ENCODE data around the gene PRPH2. TPM values are rescaled to one million over a fixed set of nuclear protein-coding genes. Genes with fewer than 3 reads are reported as not detected.
"Not testable (repeated sequence)": the region's sequence is repeated elsewhere in the genome, so short reads cannot be mapped to it uniquely, and the experiment has no call there.

The PRPH2 gene
- total RNA-seq, 1 donor from 2014 or later, result 0.13 TPM

DNA sequence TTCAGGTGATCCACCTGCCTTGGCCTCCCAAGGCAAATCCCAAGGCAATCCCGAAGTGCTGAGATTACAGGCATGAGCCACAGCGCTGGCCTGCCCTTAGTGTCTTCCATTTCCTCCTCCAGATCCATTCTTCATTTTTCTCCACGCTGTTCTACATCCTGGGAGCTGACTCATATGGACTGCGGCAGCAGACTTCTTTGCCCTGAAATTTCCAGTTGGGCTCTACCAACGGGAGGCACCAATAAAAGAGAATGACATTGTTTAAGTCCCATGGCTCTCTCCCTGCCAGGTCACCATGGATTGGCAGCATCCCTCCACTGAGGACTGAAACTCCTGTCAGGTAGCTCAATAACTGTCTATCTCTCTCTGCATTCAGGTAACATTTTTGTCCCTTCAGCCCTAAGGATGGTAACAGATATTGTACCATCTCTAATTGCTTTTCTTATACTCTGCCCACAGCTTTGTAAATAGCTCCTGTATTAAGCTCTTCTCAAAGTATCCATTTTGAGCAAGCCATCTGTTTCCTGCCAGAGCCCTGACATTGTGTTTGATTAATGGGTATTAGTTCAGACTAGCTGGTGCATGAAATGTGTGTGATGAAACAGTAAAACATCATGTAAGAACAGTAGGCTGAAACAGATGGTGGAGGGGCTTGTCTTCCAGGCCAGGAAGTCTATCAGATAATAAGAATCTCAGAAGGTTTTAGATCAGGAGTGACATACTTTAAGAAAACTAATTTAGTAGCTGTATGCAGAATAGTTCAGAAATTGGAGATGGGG lies 19.9 kb upstream of the PRPH2 start:
- peak; percentile 66 for DNase-seq (ENCODE audit: low read depth, low spot score)

DNA sequence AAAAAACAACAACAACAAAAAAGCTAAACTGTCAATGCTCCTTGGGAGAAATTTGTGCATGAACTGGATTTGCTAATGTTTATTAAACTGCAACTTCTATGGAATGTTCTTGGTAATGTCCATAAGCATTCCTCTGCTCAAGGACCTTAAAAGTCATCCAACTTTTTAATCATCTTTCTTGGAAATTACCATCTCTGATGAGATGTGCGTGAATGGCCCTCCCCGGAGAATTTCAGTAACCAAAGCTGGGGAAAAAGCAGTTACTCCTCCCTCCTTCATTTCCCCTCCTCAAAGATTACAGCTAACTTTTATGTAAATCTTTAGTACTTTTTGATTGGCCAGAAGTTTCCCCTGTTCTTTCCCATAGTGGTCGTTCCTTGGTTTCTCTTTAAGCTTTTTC lies 18.3 kb upstream of the PRPH2 start:
- DNase-seq (ENCODE audit: low read depth, low spot score), result no peak

DNA sequence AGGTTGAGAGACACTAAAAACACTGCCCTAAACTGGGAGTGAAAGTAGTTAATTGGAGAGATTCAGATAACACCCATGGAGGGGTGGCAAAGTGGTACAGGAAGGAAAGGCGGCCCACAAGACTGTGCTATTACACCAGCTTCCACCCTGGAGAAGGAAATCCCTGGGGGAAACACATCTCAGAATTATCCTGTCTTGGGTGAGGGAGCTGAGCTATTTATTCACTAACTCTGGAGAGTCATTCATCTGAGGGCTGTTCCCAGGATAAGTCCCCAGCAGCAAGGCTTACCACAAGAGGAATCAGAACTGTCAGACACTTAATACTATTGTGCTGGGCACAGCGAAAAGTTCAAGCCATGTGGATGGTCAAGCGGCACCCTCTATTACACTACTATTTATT lies 13.6 kb upstream of the PRPH2 start:
- DNase-seq (ENCODE audit: low read depth, low spot score), result no peak

DNA sequence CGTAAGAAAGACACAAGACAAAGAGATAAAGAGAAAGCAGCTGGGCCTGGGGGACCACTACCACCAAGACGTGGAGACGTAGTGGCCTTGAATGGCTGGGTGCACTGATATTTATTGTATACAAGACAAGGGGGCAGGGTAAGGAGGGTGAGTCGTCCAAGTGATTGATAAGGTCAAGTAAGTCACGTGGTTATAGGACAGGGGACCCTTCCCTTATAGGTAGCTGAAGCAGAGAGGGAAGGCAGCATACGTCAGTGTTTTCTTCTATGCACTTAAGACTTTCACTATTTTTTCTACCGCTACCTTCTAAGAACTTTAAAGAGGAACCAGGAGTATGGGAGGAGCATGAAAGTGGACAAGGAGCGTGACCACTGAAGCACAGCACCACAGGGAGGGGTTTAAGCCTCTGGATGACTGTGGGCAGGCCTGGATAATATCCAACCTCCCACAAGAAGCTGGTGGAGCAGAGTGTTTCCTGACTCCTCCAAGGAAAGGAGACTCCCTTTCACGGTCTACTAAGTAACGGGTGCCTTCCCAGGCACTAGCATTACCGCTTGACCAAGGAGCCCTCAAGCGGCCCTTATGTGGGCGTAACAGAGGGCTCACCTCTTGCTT lies 11.6 kb upstream of the PRPH2 start:
- not testable (repeated sequence) for DNase-seq (ENCODE audit: low read depth, low spot score)

DNA sequence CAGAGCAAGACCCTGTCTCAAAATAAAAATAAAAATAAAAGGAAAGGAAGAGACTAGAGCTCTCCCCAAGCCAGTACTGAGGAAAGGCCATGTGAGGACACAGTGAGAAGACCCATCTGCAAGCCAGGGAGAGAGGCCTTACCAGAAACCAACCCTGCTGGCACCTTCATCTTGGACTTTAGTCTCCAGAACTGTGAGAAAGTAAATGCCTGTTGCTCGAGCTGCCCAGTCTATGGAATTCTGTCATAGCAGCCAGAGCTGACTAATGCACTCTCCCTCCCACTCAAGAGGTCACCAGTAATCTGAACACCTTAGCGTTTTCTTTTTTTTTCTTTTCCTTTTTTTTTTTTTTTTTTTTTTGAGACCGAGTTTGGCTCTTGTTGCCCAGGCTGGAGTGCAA lies 7.3 kb upstream of the PRPH2 start:
- no peak for DNase-seq (ENCODE audit: low read depth, low spot score)

DNA sequence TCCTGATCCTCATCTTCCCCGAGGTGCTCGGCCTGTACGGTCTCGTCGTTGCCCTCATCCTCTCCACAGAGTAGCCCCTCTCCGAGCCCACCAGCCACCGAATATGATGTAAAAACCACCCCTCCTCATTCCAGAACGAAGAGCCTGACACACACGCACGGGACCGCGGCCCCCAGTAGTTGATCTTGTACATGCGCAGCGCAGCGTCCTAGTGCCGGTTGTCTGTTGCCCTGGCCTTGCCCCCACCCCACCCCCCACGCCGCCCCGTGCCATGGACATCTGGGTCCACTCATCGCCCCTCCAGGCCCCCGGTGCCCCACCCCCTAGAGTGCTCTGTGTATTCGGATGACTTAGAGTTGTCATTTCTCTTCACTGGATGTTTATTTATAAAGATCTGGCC lies 5.2 kb upstream of the PRPH2 start:
- DNase-seq (ENCODE audit: low read depth, low spot score), result no peak

DNA sequence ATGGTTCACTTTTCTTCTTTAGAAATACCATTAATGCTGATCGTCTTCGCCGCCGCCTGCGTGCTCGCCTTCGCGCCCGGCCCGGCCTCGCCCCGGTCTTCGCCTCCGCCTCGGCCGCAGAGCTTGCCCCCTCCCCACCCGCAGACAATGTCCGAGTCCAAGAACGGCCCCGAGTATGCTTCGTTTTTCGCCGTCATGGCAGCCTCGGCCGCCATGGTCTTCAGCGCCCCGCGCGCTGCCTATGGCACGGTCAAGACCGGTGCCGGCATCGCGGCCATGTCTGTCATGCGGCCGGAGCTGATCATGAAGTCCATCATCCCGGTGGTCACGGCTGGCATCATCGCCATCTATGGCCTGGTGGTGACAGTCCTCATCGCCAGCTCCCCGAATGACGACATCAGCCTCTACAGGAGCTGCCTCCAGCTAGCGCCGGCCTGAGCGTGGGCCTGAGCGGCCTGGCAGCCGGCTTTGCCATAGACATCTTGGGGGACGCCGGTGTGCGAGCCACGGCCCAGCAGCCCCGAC lies 4.8 kb upstream of the PRPH2 start:
- DNase-seq (ENCODE audit: low read depth, low spot score), result no peak

DNA sequence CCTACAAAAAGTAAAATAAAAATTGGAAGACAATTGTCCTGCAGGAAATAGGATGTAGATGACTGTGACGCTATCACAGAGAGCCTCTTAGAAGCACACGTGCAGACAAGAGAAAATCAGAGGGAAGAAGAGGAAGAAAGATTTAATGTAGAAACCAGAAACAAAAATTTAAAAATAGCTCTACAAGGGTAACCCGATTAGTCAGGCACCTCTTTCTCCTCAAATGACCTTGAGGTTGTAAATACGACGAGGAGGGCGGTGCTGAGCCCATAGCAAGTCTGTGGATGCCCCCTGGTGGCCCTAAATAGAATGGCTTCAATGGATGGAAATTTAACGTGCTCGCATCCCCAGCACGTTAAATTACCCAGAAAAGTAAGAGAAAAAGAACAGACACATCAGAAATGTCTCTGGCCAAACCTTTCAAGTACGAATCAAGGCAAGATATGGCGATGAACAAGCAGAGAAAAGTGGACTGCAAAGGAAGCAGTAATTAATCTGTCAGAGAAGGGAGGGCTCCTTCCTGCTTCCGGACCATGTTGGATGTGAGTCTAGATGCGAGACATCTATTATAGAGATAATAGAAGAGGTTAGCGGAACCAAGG lies 4.2 kb upstream of the PRPH2 start:
- DNase-seq (ENCODE audit: low read depth, low spot score), result peak; percentile 50

DNA sequence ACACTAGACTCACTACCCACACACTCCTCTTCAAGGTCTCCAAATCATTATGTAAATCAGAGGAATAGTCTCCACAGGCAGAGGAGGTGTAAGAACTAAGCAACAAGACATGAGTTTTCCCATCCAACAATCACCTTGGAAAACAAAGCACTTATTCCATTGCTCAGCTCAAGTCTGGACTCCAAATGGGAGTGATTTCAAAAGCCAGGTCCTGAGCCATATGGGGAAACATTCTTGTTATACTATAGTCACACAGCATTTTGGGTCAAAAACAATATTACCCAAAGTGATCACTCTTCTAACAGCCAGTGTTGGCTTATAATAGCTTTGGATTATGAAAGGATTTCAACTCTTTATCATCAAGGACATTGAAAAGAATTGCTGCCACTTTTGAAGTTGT lies 3.6 kb upstream of the PRPH2 start:
- no peak for DNase-seq (ENCODE audit: low read depth, low spot score)

GRCh38 chr6:42724825-42725224 lies 2.4 kb upstream of the PRPH2 start:
- no peak for DNase-seq (ENCODE audit: low read depth, low spot score)

DNA sequence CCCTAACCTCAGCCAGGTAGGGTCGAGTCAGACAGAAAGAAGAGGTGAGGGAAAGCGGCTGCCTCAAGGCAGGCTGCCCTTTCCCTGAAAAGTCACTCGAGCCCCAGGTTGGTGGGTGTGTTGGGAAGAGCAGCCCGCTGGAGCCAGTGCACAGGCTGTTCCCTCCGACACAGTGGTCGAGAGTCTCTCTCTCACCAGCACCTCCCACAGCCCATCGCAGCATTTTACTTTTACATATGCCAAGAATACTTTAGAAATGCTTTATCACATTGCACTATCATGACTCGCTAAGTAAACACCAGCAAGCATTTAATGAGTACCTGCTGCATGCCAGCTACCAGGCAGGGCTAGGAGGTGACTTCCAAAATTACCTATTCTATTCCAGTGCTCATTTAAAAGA lies 1.7 kb downstream of the PRPH2 start:
- no peak for DNase-seq (ENCODE audit: low read depth, low spot score)

DNA sequence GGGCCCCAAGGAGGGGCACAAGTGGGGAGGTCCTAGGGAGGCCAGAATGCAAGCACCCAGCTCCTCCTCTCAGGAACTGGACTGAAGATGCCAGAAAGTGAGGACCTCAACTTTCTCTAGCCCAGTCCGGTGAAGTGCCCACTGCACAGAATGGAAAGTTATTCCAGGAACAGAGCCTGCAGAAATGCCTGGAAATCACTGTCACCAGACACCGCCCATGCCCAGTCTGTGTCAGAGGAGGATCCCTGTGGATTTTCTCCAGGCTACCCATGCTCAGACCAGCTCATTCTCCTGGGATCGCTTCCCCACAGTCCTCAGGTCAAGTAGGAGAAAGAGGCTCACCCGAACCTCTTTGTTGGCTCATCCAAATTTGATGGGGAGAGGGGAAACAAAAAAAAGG lies 6.5 kb downstream of the PRPH2 start:
- DNase-seq (ENCODE audit: low read depth, low spot score), result no peak

- no peak for DNase-seq (ENCODE audit: low read depth, low spot score)
These were observed 8.2 kb downstream of the PRPH2 start for GRCh38 chr6:42714098-42714761.

DNA sequence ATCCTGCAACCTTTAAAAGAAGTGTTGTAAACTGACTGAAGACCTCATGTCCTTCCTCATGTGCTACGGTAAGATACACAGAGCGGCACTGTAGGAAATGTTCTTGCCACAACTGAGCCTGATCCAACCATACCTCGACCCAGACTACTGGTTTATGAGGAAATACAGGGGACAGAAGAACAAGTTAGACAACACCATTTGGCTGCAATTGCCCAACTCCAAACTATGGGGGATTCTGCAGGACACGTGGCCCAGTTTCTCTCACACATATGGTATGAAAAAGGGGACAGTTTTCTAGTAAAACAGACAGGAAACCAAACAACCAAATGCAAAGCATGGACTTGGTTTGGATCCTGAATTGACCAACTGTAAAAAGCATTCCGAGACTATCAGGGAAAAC lies 10.5 kb downstream of the PRPH2 start:
- DNase-seq (ENCODE audit: low read depth, low spot score), result no peak

- DNase-seq (ENCODE audit: low read depth, low spot score), result no peak
These were observed 12.1 kb downstream of the PRPH2 start for GRCh38 chr6:42710316-42710715.

DNA sequence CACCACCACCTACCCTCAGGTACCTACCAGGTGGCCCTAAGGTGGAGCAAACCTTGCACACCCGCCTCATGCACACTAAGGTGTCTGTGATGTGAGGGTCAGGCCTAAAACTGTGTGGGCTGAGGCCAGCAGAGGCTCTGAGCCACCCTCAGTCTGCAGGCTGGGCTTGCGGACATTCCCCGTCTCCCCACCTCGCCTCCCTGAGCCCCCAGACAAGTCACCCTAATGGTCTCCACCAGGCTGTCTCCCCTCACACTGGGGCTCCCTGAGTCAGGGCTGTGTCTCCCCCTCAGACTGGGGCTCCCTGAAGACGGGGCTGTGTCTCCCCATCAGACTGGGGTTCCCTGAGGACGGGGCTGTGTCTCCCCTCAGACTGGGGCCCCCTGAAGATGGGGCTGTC lies 12.5 kb downstream of the PRPH2 start:
- DNase-seq (ENCODE audit: low read depth, low spot score), result no peak

DNA sequence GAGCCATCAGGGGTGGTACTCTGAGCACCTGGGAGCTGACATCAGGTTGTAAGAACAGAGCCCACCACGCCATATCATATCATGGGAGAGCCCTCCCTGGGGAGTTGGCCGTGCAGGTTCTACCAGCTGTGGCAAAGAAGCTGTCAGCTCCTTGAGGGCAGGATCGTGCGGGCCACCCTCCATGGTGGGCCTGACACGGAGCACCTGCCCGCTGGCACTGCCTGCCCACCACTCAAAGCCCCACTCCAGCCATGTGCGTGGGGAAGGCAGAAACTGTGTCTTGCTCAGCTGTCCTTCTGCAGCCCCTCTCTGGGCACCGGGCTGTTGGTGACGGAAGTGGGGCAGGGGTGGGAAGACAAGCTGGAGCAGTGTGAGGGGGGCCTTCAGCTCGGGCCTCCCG lies 14.3 kb downstream of the PRPH2 start:
- DNase-seq (ENCODE audit: low read depth, low spot score), result no peak

DNA sequence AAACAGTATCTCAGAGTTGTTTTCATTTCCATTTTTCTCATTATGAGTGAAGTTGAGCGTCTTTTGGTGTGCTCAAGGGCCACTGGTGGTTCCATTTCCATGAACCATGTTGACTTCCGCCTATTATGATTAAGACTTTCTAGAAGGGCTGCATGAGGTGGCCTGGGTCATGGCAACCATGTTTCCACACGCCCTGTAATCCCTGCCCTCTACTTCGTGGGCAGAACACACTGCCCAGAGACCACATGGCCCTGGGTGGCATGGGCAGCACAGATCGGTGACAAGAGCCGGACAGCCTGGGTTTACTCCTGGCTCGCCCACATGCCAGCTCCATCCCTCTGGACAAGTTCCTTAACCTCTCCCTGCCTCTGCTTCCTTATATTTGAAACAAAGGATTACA lies 14.8 kb downstream of the PRPH2 start:
- no peak for DNase-seq (ENCODE audit: low read depth, low spot score)

DNA sequence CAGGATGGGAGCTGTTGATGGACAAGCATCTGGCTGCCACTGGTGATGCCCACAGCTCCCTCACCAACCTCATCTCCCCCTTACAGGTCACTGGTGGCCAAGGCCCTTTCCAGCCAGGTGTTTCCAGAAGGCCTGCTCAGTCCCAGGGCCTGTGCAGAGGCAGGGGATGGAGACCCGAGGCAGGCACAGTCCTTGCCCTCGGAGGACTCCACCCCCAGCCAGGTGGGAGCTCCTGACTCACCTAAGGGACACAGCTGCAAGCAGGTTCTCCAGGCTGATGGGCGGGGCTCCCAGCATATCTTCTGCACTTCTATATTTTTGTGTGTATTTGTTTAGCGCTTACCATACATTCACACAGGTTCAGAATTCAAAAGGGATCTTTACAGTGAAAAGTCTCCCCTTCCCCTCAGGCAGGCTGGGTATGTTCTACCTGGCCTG lies 17.4 kb downstream of the PRPH2 start:
- DNase-seq (ENCODE audit: low read depth, low spot score), result no peak

DNA sequence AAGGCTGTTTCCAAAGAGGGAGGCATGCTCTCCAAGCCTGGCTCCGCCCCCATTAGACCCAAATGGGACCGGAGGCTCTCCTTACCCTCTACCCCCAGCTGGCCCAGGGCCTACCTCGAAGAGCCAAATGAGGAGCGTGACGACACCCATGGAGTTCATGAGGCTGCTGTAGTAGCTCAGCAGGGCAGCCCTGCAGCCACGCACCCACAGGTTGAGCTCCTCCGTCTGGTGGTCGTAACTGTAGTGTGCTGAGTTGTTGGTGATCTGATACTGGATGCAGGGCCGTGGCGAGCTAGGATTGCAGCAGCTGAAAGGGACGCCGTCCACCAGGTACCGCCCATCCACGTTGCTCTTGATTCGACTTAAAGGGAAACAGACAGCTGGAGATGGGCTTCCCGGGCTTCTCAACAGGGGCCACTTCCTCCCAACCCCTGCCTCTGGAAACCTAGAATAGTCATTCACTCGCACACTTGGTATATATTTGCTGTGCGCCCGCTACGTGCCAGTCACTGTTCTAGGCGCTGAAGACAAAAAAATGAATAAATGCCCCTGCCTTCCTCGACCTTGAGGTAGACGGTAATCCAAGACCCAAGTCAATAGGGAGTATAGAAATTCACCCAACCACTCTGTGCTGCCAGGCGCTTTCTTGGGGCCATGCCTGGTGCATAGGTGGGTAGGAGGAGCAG lies 18.0 kb downstream of the PRPH2 start:
- DNase-seq (ENCODE audit: low read depth, low spot score), result no peak

DNA sequence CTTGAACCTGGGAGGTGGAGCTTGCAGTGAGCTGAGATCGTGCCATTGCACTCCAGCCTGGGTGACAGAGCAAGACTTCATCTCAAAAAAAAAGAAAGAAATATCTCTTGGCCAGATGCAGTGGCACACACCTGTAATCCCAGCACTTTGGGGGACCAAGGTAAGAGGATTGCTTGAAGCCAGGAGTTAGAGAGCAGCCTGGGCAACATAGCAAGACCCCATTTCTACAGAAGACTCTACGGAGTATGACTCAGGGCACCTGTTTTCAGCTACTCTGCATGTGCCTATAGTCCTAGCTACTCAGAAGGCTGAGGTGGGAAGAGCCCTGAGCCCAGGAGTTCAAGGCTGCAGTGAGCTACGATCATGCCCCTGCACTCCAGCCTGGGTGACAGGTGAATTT lies 19.6 kb downstream of the PRPH2 start:
- not testable (repeated sequence) for DNase-seq (ENCODE audit: low read depth, low spot score)

Measured in pulmonary artery endothelial cell (primary cell).